GM10847 (cell line): ENCODE measurements around the gene VWA7.

Source experiments
- POLR2A ChIP-seq: IDR thresholded peaks from 2 replicates; pipeline ENCODE4 v1.6.1; 2011; ENCODE audit not compliant: insufficient read length; ENCODE audit errors: extremely low read depth

Gene VWA7

GRCh38 chr6:31737991-31738979 is 38.8 kb downstream of the VWA7 start:
- TF ChIP-seq POLR2A = peak; percentile 19

GRCh38 chr6:31737315-31737990 is 39.7 kb downstream of the VWA7 start:
- TF ChIP-seq POLR2A = no peak

- TF ChIP-seq POLR2A = no peak
Measured at GRCh38 chr6:31736768-31737314, 40.3 kb downstream of the VWA7 start.

- peak; percentile 80 for TF ChIP-seq POLR2A
Measured at GRCh38 chr6:31736021-31736767, 40.9 kb downstream of the VWA7 start, which contains the start of gene CLIC1. TSS of gene CLIC1 (minus strand) at chr6:31736530. CDS start at chr6:31736300, 230 bp downstream.

- TF ChIP-seq POLR2A = peak; percentile 12
Measured at GRCh38 chr6:31734821-31735406, 42.2 kb downstream of the VWA7 start.

- TF ChIP-seq POLR2A = no peak
Measured at GRCh38 chr6:31734247-31734820, 42.8 kb downstream of the VWA7 start.

- no peak for TF ChIP-seq POLR2A
Measured at GRCh38 chr6:31733734-31734133, 43.4 kb downstream of the VWA7 start.

GRCh38 chr6:31732029-31732428 is 45.1 kb downstream of the VWA7 start:
- no peak for TF ChIP-seq POLR2A

- TF ChIP-seq POLR2A = no peak
Measured at GRCh38 chr6:31730631-31731086, 46.5 kb downstream of the VWA7 start.

- peak; percentile 31 for TF ChIP-seq POLR2A
Measured at GRCh38 chr6:31729979-31730630, 47.0 kb downstream of the VWA7 start.

GRCh38 chr6:31729515-31729978 is 47.6 kb downstream of the VWA7 start:
- TF ChIP-seq POLR2A = no peak

- no peak for TF ChIP-seq POLR2A
Measured at GRCh38 chr6:31728767-31729514, 48.2 kb downstream of the VWA7 start, which contains the start of gene DDAH2. TSS of gene DDAH2 (minus strand) at chr6:31729299. CDS start at chr6:31729161, 138 bp downstream.

- TF ChIP-seq POLR2A = no peak
Measured at GRCh38 chr6:31727717-31728671, 49.1 kb downstream of the VWA7 start.
